ENCODE measurements around the gene ARMC8. TPM values are rescaled to one million over a fixed set of nuclear protein-coding genes. Genes with fewer than 3 reads are reported as not detected.

Gene ARMC8
- total and polyA plus RNA-seq, 2 donors (not counting 1 experiment from before 2014, with no cell fraction given): 35.3 to 81.1 TPM

GRCh38 chr3:138256022-138256421 lies 68.9 kb downstream of the ARMC8 start:
- TF ChIP-seq EZH2 (IDR thresholded peaks at IDR 0.05; ENCODE audit: borderline replicate concordance, insufficient read depth, low read depth, low read length, poor library complexity, severe bottlenecking) (no peak), CTCF (IDR thresholded peaks at IDR 0.05) (no peak)
- no CpG with 5 or more reads among the region's 1 CpG for WGBS (ENCODE audit: insufficient coverage)
- no peak overlapping the region for H3K27ac ChIP-seq (ENCODE audit: low read length in 2 of 2)
- no peaks in the 10 kb centered on the region for H3K36me3 ChIP-seq (replicated peaks in 1 of 2; ENCODE audit: control extremely low read depth in 1 of 2, control insufficient read depth in 1 of 2, extremely low read depth in 1 of 2, insufficient read depth in 2 of 2, low read length in 1 of 2)
- no peaks in the 10 kb centered on the region for H3K4me1 Mint-ChIP-seq
- H3K27ac Mint-ChIP-seq: no peak overlapping the region
- ATAC-seq (ENCODE audit: low read depth) (no peak), DNase-seq (no peak)
- no peak overlapping the region for H3K4me2 ChIP-seq (replicated peaks; ENCODE audit: low read depth, low read length, poor library complexity, severe bottlenecking)
- H3K27me3 ChIP-seq (replicated peaks in 1 of 4; ENCODE audit: control extremely low read depth in 1 of 4, control insufficient read depth in 3 of 4, insufficient read depth in 4 of 4, low read length in 3 of 4): no peaks in the 10 kb centered on the region
- H3K9me3 ChIP-seq (ENCODE audit: control extremely low read depth in 1 of 3, control insufficient read depth in 2 of 3, insufficient read depth in 1 of 3, low read length in 2 of 3): no peaks in the 10 kb centered on the region
- no peak overlapping the region for H3K4me3 ChIP-seq (ENCODE audit: control extremely low read depth in 1 of 5, extremely low read depth in 1 of 5, insufficient read depth in 1 of 5, low read depth in 2 of 5, low read length in 4 of 5)
- ChIA-PET POLR2A (no interaction called here), CTCF (interaction anchor here (0.7 kb wide), 1 partner anchor 75 kb away, joined by 4 read pairs; no protein-coding TSS in a partner anchor)
- no peaks in the 10 kb centered on the region for H3K79me2 ChIP-seq (ENCODE audit: control insufficient read depth, insufficient read depth, low read length)
- no peaks in the 10 kb centered on the region for H3K27me3 Mint-ChIP-seq
- H3K9me3 Mint-ChIP-seq (ENCODE audit: insufficient read depth): no peaks in the 10 kb centered on the region
- H4K20me1 ChIP-seq (ENCODE audit: control insufficient read depth, insufficient read depth, low read length, poor library complexity, severe bottlenecking): no peaks in the 10 kb centered on the region
- no peak overlapping the region for H3K4me3 Mint-ChIP-seq
- H2AFZ ChIP-seq (ENCODE audit: insufficient read depth, low read depth, low read length, poor library complexity, severe bottlenecking): no peak overlapping the region
- intact Hi-C loops (cut with micrococcal nuclease): no loop called here
- H3K4me1 ChIP-seq (ENCODE audit: control insufficient read depth in 2 of 2, insufficient read depth in 2 of 2, low read length in 2 of 2): no peaks in the 10 kb centered on the region
- no peak overlapping the region for H3K9ac ChIP-seq (ENCODE audit: low read length)

- Histone ChIP-seq H3K9ac (ENCODE audit: low read length) (no peak overlapping the region), H3K4me3 (ENCODE audit: control extremely low read depth in 1 of 5, extremely low read depth in 1 of 5, insufficient read depth in 1 of 5, low read depth in 2 of 5, low read length in 4 of 5) (no peak overlapping the region), H3K36me3 (replicated peaks in 1 of 2; ENCODE audit: control extremely low read depth in 1 of 2, control insufficient read depth in 1 of 2, extremely low read depth in 1 of 2, insufficient read depth in 2 of 2, low read length in 1 of 2) (no peaks in the 10 kb centered on the region), H2AFZ (ENCODE audit: insufficient read depth, low read depth, low read length, poor library complexity, severe bottlenecking) (no peak overlapping the region), H4K20me1 (ENCODE audit: control insufficient read depth, insufficient read depth, low read length, poor library complexity, severe bottlenecking) (no peaks in the 10 kb centered on the region), H3K4me1 (ENCODE audit: control insufficient read depth in 2 of 2, insufficient read depth in 2 of 2, low read length in 2 of 2) (no peaks in the 10 kb centered on the region), H3K27me3 (replicated peaks in 1 of 4; ENCODE audit: control extremely low read depth in 1 of 4, control insufficient read depth in 3 of 4, insufficient read depth in 4 of 4, low read length in 3 of 4) (no peaks in the 10 kb centered on the region), H3K4me2 (replicated peaks; ENCODE audit: low read depth, low read length, poor library complexity, severe bottlenecking) (no peak overlapping the region), H3K27ac (ENCODE audit: low read length in 2 of 2) (no peak overlapping the region), H3K79me2 (ENCODE audit: control insufficient read depth, insufficient read depth, low read length) (no peaks in the 10 kb centered on the region), H3K9me3 (ENCODE audit: control extremely low read depth in 1 of 3, control insufficient read depth in 2 of 3, insufficient read depth in 1 of 3, low read length in 2 of 3) (no peaks in the 10 kb centered on the region)
- ATAC-seq (ENCODE audit: low read depth) (no peak), DNase-seq (no peak)
- ChIA-PET POLR2A (no interaction called here), CTCF (no interaction called here)
- H3K4me3 Mint-ChIP-seq: no peak overlapping the region
- no peaks in the 10 kb centered on the region for H3K9me3 Mint-ChIP-seq (ENCODE audit: insufficient read depth)
- H3K27ac Mint-ChIP-seq: no peak overlapping the region
- no peaks in the 10 kb centered on the region for H3K4me1 Mint-ChIP-seq
- no peaks in the 10 kb centered on the region for H3K27me3 Mint-ChIP-seq
- TF ChIP-seq EZH2 (IDR thresholded peaks at IDR 0.05; ENCODE audit: borderline replicate concordance, insufficient read depth, low read depth, low read length, poor library complexity, severe bottlenecking): no peak
- no peak for TF ChIP-seq CTCF (IDR thresholded peaks at IDR 0.05)
- WGBS (ENCODE audit: insufficient coverage): 100% methylated on average over 1 of the region's 1 CpG
- intact Hi-C loops (cut with micrococcal nuclease): no loop called here
Measured at GRCh38 chr3:138257986-138258385, 70.9 kb downstream of the ARMC8 start.

Data from B cell (primary cell).